ENCODE measurements around the gene CDC42EP2. TPM values are rescaled to one million over a fixed set of nuclear protein-coding genes. Genes with fewer than 3 reads are reported as not detected.
A peak's percentile ranks its signal among the peaks of the same experiment; 100 is the strongest.

The CDC42EP2 gene
- total and polyA plus RNA-seq, 11 donors = 3.3 to 25.0 (median 10.3) TPM

DNA sequence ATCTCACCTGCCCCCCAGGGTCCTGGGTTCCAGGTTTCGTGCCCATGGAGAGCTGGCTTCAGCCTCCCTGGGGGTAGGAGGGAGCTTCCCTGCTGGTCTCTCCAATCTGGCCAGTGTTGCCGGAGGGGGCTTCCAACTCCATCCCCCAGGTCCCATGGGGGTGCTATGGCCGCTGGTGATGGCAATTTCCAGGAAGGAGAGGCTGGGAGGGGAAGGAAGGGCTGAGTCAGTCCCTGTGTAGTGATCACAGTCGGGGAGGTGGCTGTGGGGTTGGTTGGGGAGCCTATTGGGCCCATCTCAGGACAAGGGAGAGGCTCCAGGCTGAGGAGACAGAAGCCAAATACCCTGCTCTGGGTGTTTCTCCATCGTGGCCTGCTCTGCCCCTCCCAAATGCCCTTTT, 5.7 kb upstream of the CDC42EP2 start:
- intact Hi-C loops (cut with DNase I) = no loop called here
- H3K27me3 ChIP-seq = no peaks in the 10 kb centered on the region
- no peak overlapping the region for H3K4me3 ChIP-seq
- no peaks in the 10 kb centered on the region for H3K9me3 ChIP-seq
- no peaks in the 10 kb centered on the region for H3K36me3 ChIP-seq
- DNase-seq (peak in 1 of 5 donors; percentile 60), ATAC-seq (peak in 3 of 4 donors; percentile 29 to 72 (median 33))
- WGBS, 4 donors = 43 to 60% (median 53%) methylated on average over 5 of the region's 5 CpGs
- peaks cover 0 to 55% (median 32%) of the 10 kb centered on the region in 12 donors for H3K4me1 ChIP-seq
- peak overlapping the region in 11 of 12 donors; percentile 1 to 80 (median 43) for H3K27ac ChIP-seq
- no peak for TF ChIP-seq POLR2A (IDR thresholded peaks at IDR 0.05)
- TF ChIP-seq, protein P1, sequence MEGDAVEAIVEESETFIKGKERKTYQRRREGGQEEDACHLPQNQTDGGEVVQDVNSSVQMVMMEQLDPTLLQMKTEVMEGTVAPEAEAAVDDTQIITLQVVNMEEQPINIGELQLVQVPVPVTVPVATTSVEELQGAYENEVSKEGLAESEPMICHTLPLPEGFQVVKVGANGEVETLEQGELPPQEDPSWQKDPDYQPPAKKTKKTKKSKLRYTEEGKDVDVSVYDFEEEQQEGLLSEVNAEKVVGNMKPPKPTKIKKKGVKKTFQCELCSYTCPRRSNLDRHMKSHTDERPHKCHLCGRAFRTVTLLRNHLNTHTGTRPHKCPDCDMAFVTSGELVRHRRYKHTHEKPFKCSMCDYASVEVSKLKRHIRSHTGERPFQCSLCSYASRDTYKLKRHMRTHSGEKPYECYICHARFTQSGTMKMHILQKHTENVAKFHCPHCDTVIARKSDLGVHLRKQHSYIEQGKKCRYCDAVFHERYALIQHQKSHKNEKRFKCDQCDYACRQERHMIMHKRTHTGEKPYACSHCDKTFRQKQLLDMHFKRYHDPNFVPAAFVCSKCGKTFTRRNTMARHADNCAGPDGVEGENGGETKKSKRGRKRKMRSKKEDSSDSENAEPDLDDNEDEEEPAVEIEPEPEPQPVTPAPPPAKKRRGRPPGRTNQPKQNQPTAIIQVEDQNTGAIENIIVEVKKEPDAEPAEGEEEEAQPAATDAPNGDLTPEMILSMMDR (IDR thresholded peaks at IDR 0.05) = no peak

DNA sequence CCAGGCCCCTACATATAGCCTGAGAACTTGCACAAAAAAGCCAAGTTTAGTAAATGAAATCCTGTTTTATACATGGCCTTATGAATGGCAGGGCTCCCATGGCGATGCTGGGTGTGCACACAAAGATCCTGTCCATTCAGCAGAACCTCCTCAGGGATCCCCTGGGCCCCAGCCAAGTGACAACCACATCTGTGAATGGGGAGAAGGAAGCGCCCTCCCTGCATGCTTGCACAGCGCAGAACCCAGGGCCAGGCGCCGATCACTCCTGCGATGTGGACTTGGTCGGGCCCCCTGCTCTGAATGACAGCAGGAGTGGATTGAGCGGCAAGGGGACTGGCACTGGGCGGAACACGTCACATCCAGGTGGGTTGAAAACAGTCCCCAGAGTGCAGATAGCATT, 4.5 kb upstream of the CDC42EP2 start:
- 47 to 70% (median 55%) methylated on average over 5 to 10 of the region's 10 CpGs for WGBS, 4 donors
- H3K4me1 ChIP-seq = peaks cover 0 to 59% (median 37%) of the 10 kb centered on the region in 12 donors
- H3K36me3 ChIP-seq = no peaks in the 10 kb centered on the region

DNA sequence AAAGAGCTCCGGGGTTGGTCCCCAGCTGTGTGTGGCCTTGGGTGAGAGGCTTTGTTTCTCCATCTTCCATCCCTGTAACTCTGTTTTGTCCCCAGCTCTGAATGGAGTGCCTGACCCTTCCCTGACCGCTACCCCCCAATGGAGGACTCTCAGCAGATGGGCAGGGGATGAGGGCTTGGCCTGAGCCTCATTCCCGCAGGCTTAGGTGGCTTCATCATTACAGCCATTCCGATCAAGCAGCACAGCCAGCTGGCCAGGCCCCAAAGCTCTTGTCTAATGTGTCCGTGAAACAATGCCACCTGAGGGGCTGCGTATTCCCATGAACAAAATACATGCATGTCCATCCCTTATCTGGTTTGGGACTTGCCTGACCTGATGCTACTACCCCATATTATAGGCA, 3.9 kb upstream of the CDC42EP2 start:
- TF ChIP-seq POLR2A (IDR thresholded peaks at IDR 0.05) = no peak
- TF ChIP-seq, protein P1 (IDR thresholded peaks at IDR 0.05) = no peak
- no peaks in the 10 kb centered on the region for H3K27me3 ChIP-seq
- WGBS, 4 donors = 40 to 100% (median 44%) methylated on average over 1 to 6 of the region's 6 CpGs
- H3K4me3 ChIP-seq = no peak overlapping the region
- no peak overlapping the region for H3K27ac ChIP-seq
- no peaks in the 10 kb centered on the region for H3K9me3 ChIP-seq
- peaks cover 0 to 62% (median 39%) of the 10 kb centered on the region in 12 donors for H3K4me1 ChIP-seq
- DNase-seq (no peak), ATAC-seq (no peak)
- H3K36me3 ChIP-seq = no peaks in the 10 kb centered on the region
- intact Hi-C loops (cut with DNase I) = no loop called here

More for the DNA sequence above, 4.5 kb upstream of the CDC42EP2 start:
- TF ChIP-seq, protein P1 (IDR thresholded peaks at IDR 0.05) = no peak
- TF ChIP-seq POLR2A (IDR thresholded peaks at IDR 0.05) = no peak
- ATAC-seq (no peak), DNase-seq (peak; percentile 51 to 82 (median 76))
- Histone ChIP-seq H3K4me3 (no peak overlapping the region), H3K27ac (no peak overlapping the region), H3K9me3 (no peaks in the 10 kb centered on the region), H3K27me3 (no peaks in the 10 kb centered on the region)
- intact Hi-C loops (cut with DNase I) = no loop called here

DNA sequence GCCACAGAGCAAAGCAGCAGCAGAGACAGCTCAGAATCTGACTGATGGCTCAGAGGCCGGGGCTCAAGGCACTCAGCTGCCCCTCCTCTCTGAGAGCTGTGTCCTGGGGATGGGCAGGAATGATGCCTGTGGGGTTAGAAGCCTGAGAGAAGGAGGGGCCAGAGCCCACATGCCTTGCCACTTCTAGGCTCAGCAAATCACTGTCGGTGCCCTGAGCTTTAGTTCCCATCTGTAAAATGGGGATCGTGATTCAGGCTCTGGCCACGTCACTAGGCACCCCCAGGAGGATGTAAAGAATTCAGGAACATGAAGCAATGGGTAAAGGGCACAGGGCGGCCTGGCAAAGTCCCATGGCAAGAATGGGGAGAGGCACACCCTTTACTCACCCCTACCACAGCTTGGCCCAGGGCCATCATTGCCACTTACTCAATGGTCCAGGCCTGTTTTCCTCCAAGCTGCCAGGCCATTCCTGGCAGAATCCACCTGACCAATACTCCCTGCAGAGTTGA, 3.4 kb upstream of the CDC42EP2 start:
- Histone ChIP-seq H3K9me3 (no peaks in the 10 kb centered on the region), H3K27ac (no peak overlapping the region), H3K27me3 (no peaks in the 10 kb centered on the region), H3K4me3 (no peak overlapping the region), H3K4me1 (peaks cover 0 to 66% (median 40%) of the 10 kb centered on the region in 12 donors), H3K36me3 (no peaks in the 10 kb centered on the region)
- WGBS, 4 donors = 81 to 89% (median 85%) methylated on average over 5 of the region's 5 CpGs
- DNase-seq (no peak), ATAC-seq (no peak)
- TF ChIP-seq POLR2A (IDR thresholded peaks at IDR 0.05) = no peak
- TF ChIP-seq, protein P1 (IDR thresholded peaks at IDR 0.05) = no peak
- intact Hi-C loops (cut with DNase I) = no loop called here
